Fibroblast of skin of right biceps (primary cell): ENCODE measurements around the gene ILK.

Experiments used
- DNase-seq: peaks from one replicate; pipeline ENCODE4 v3.0.0-alpha.2; 2013

The ILK gene

GRCh38 chr11:6638429-6638828, 34.9 kb downstream of the ILK start:
- DNase-seq, result no peak

GRCh38 chr11:6640036-6640984, 36.7 kb downstream of the ILK start:
- DNase-seq, result no peak

- no peak for DNase-seq
These were observed 37.6 kb downstream of the ILK start for GRCh38 chr11:6640985-6641701.

GRCh38 chr11:6642957-6643356, 39.4 kb downstream of the ILK start:
- no peak for DNase-seq

- peak; percentile 65 for DNase-seq
These were observed 42.5 kb downstream of the ILK start for GRCh38 chr11:6646071-6646470.

GRCh38 chr11:6646576-6646917, 43.0 kb downstream of the ILK start:
- DNase-seq, result peak; percentile 86

GRCh38 chr11:6646918-6647679, 43.5 kb downstream of the ILK start:
- peak; percentile 74 for DNase-seq

- DNase-seq, result no peak
These were observed 44.3 kb downstream of the ILK start for GRCh38 chr11:6647836-6648235.

GRCh38 chr11:6648501-6648900, 44.9 kb downstream of the ILK start:
- DNase-seq, result no peak

GRCh38 chr11:6650104-6650503, 46.5 kb downstream of the ILK start:
- DNase-seq, result no peak

GRCh38 chr11:6650980-6651379, 47.4 kb downstream of the ILK start:
- peak; percentile 29 for DNase-seq

GRCh38 chr11:6652182-6652581, 48.6 kb downstream of the ILK start:
- no peak for DNase-seq

GRCh38 chr11:6653097-6653496, 49.5 kb downstream of the ILK start:
- DNase-seq, result no peak

GRCh38 chr11:6653656-6654055, 50.1 kb downstream of the ILK start:
- no peak for DNase-seq

GRCh38 chr11:6654281-6655019, 50.9 kb downstream of the ILK start:
- no peak for DNase-seq

GRCh38 chr11:6655020-6655789, 51.6 kb downstream of the ILK start:
- DNase-seq, result peak; percentile 45

GRCh38 chr11:6655790-6656583, 52.4 kb downstream of the ILK start, which contains the start of gene DCHS1:
TSS of gene DCHS1 (minus strand) at chr11:6655809. CDS start at chr11:6641613, 14,196 bp downstream.
- peak; percentile 40 for DNase-seq

GRCh38 chr11:6656584-6656915, 53.0 kb downstream of the ILK start:
- no peak for DNase-seq

- peak; percentile 21 for DNase-seq
These were observed 53.4 kb downstream of the ILK start for GRCh38 chr11:6656936-6657335.

- peak; percentile 38 for DNase-seq
These were observed 53.8 kb downstream of the ILK start for GRCh38 chr11:6657346-6657745.

- no peak for DNase-seq
These were observed 55.1 kb downstream of the ILK start for GRCh38 chr11:6658647-6659046.
